Transverse colon (tissue), 4 donors: Measurements from ENCODE around the gene RPL5. TPM values are rescaled to one million over a fixed set of nuclear protein-coding genes. Genes with fewer than 3 reads are reported as not detected.
"Not testable (repeated sequence)": the region's sequence is repeated elsewhere in the genome, so short reads cannot be mapped to it uniquely, and the experiment has no call there.

Source experiments
- DNase-seq: peaks from one replicate; pipeline ENCODE4 v3.0.0-alpha.2; 2019
- H3K27ac ChIP-seq, 4 donors: fragments of 200-600 bp; sonication (generic); 2 replicates each; pipeline ENCODE4 v1.5.1; 2016 to 2018; ENCODE audit warnings: inconsistent platforms in 4 of 4
- H3K27me3 ChIP-seq: fragments of 200-600 bp; sonication (generic); 2 replicates; pipeline ENCODE4 v1.5.1; 2017; ENCODE audit warnings: inconsistent platforms
- H3K36me3 ChIP-seq, 4 donors: fragments of 200-600 bp; sonication (generic); 2 replicates each; pipeline ENCODE4 v1.5.1; 2017 to 2019; ENCODE audit warnings: inconsistent platforms in 4 of 4
- H3K4me1 ChIP-seq, 4 donors: fragments of 200-600 bp; sonication (generic); 2 replicates each; pipeline ENCODE4 v1.5.1; 2017 to 2020; ENCODE audit warnings: inconsistent platforms in 4 of 4
- H3K4me3 ChIP-seq, 4 donors: fragments of 200-600 bp; sonication (generic); 1 replicate in 1 of 4; 2 replicates in 3 of 4; pipeline versions ENCODE4 v1.5.1 to v1.6.1; 2017 to 2019; ENCODE audit warnings: inconsistent platforms in 4 of 4
- H3K9me3 ChIP-seq, 2 donors: fragments of 200-600 bp; sonication (generic); 2 replicates each; pipeline ENCODE4 v1.5.1; 2017 to 2019; ENCODE audit warnings: inconsistent platforms in 2 of 2
- EP300 ChIP-seq: sonication (generic); formaldehyde crosslinking; IDR thresholded peaks from one replicate; pipeline ENCODE4 v1.6.1; 2017; ENCODE audit warnings: antibody characterized with exemption, low read depth
- POLR2A ChIP-seq: fragments of 450-650 bp; IDR thresholded peaks from one replicate; pipeline ENCODE4 v1.6.1; 2016; ENCODE audit warnings: antibody characterized with exemption, mild to moderate bottlenecking, moderate library complexity
- POLR2AphosphoS5 ChIP-seq, 3 donors: sonication (generic); formaldehyde crosslinking; IDR thresholded peaks; one replicate each; pipeline ENCODE4 v1.6.1; 2016; ENCODE audit warnings: antibody characterized with exemption in 3 of 3
- WGBS, 2 donors: methylation state at CpG; one replicate each; pipeline ENCODE4 v1.1.5; 2018; ENCODE audit warnings: low coverage in 1 of 2; 5-methylcytosine and 5-hydroxymethylcytosine counted together
- in situ Hi-C, 4 donors: fragments of 200-750 bp; cut with MboI; loops; one replicate each; pipeline versions ENCODE4 v1.15.0 to v1.15.1; 2017; ENCODE audit warnings: low sequenced_read_pairs in 3 of 4, low pct_ligation_motif_present in 1 of 4, low pct_unique_long_range_greater_than_20kb in 1 of 4
- intact Hi-C: fragments of 100-400 bp; cut with DNase I; formaldehyde crosslinking; loops from one replicate; pipeline ENCODE4 v1.15.1; 2023; ENCODE audit warnings: low total_unique reads
- total RNA-seq, 4 donors: library from RNA; depleted of rRNA; stranded (reverse); fragments of >200 nt; gene quantifications; one replicate each; pipeline ENCODE4 v1.1.0, GENCODE V29; 2016
- TF ChIP-seq, protein P1 (sequence below), 5 experiments: fragments of 200-600 bp in 3 of 5; fragments of 450-650 bp in 2 of 5; sonication (generic) in 3 of 5; IDR thresholded peaks; 1 replicate in 2 of 5; 2 replicates in 3 of 5; pipeline ENCODE4 v1.5.1; 2016 to 2017; ENCODE audit warnings: antibody characterized with exemption in 5 of 5, inconsistent platforms in 3 of 5, mild to moderate bottlenecking in 2 of 5, moderate library complexity in 1 of 5

RPL5 gene
- 1,000 to 10,000 TPM in 3 of 4 donors, 100 to 1,000 TPM in 1; 360 to 1,369 (median 1,157) TPM for total RNA-seq

DNA sequence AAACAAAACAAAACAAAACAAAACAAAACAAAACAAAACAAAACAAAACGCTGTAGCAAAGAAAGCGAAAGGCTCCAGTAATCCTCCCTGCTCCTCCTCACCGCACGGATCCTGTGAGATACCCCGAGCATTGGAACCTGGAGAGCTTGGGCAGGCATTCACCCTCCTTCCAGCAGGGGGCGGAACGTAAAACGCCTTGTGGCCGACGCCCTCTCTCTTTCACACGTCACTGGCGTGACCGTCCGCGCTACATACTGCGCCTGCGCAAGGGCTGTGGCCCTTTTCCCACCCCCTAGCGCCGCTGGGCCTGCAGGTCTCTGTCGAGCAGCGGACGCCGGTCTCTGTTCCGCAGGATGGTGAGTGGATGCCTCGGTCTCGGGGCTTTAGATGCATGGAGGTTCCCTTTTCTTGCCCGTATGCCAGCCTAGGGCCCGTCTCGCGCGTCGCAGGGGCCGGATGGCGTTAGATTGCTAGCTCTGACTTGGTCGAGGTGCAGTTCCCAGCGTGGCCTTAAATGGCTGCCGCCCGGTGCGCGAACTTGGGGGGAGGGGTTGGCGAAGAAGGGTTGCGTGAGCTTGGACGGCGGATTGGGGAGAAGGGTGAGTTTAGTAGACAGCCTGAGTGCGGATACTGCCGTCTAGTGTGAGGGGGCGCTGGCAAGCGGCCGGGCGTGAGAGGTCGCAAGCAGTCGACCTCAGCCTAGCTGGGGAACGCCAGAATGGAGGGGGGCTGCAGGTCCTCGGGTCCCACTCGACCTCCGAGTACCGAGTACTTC lies at the start of gene RPL5:
RPL5 (plus strand) TSS at position 279 of the 775 bp plus-strand sequence; CDS start at position 354, 75 bp downstream.
- TF ChIP-seq EP300: no peak
- peak; percentile 97 for TF ChIP-seq POLR2A
- TF ChIP-seq, protein P1, sequence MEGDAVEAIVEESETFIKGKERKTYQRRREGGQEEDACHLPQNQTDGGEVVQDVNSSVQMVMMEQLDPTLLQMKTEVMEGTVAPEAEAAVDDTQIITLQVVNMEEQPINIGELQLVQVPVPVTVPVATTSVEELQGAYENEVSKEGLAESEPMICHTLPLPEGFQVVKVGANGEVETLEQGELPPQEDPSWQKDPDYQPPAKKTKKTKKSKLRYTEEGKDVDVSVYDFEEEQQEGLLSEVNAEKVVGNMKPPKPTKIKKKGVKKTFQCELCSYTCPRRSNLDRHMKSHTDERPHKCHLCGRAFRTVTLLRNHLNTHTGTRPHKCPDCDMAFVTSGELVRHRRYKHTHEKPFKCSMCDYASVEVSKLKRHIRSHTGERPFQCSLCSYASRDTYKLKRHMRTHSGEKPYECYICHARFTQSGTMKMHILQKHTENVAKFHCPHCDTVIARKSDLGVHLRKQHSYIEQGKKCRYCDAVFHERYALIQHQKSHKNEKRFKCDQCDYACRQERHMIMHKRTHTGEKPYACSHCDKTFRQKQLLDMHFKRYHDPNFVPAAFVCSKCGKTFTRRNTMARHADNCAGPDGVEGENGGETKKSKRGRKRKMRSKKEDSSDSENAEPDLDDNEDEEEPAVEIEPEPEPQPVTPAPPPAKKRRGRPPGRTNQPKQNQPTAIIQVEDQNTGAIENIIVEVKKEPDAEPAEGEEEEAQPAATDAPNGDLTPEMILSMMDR (IDR thresholded peaks at IDR 0.05): peak; percentile 89 to 100 (median 94)
- TF ChIP-seq POLR2AphosphoS5 (IDR thresholded peaks at IDR 0.05): peak; percentile 99
- Histone ChIP-seq H3K27ac (peak within 1 kb of the TSS; percentile 88 to 97 (median 94)), H3K4me1 (peaks cover 15 to 44% (median 29%) of the 10 kb centered on the region in 4 donors), H3K4me3 (peak within 1 kb of the TSS; percentile 58 to 95 (median 88)), H3K36me3 (peaks cover 0 to 12% (median 4%) of the 10 kb centered on the region in 4 donors), H3K9me3 (no peaks in the 10 kb centered on the region), H3K27me3 (no peaks in the 10 kb centered on the region)
- intact Hi-C loops (no loop called here), in situ Hi-C loops (no loop called here)
- DNase-seq: peak; percentile 98
- WGBS, 2 donors: 0% methylated on average over 10 to 57 of the region's 57 CpGs

DNA sequence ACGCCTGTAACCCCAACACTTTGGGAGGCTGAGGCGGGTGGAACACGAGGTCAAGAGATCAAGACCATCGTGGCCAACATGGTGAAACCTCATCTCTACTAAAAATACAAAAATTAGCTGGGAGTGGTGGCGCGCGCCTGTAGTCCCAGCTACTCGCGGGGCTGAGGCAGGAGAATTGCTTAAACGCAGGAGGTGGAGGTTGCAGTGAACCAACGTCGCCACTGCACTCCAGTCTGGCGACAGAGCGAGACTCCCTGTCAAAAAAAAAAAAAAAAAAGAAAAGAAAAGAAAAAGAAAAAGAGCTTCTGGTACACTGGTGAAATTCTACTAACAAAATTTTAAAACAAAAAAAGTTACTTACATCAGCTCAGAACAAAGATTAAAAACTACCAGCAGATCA lies 48.3 kb upstream of the RPL5 start:
- WGBS, 2 donors: 25 to 46% methylated on average over 11 to 13 of the region's 14 CpGs
- intact Hi-C loops, in situ Hi-C loops, H3K9me3 ChIP-seq, H3K27me3 ChIP-seq, H3K36me3 ChIP-seq: not testable (repeated sequence)
- peak; percentile 37 for DNase-seq
- H3K27ac ChIP-seq: peak overlapping the region; percentile 98 to 100 (median 100)
- peak overlapping the region in 3 of 4 donors; percentile 78 to 84 (median 82) for H3K4me3 ChIP-seq
- H3K4me1 ChIP-seq: peaks cover 3 to 29% (median 20%) of the 10 kb centered on the region in 4 donors
- TF ChIP-seq, protein P1 (IDR thresholded peaks at IDR 0.05): peak; percentile 18 to 40 (median 27)

DNA sequence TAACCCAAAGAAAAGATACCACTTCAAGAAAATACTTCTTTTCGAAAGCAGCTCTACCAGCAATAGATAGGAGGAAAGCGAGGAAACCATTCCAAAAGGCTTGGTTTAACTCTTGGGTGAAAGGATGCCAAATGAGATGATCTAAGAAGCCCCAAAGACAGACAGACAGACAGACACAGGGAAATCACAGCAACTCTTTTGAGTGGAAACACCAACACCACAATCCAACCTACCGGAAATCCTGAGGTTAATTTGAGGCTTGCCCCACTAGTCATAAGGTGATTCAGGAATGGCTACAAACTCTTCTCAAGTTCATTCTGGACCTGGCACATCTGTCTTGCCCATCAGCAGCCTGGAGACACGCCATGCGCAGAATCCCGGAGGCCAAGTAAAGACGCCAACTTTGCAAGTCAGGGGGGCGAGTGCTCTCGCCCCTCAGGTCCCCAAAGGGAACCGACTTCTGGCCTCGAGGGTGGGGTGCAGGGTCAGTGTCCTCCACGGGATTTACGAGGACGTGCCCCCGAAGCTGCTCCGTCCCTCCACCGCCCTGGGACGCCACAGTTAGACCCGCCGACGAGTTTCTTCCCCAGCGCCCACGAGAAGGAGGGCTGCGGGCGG lies 47.7 kb upstream of the RPL5 start:
- Histone ChIP-seq H3K4me1 (peaks cover 3 to 28% (median 20%) of the 10 kb centered on the region in 4 donors), H3K27ac (peak overlapping the region; percentile 98 to 100 (median 100)), H3K27me3 (no peaks in the 10 kb centered on the region), H3K9me3 (no peaks in the 10 kb centered on the region), H3K4me3 (peak overlapping the region; percentile 78 to 99 (median 83)), H3K36me3 (no peaks in the 10 kb centered on the region)
- in situ Hi-C loops (no loop called here), intact Hi-C loops (no loop called here)
- TF ChIP-seq, protein P1 (IDR thresholded peaks at IDR 0.05): no peak
- TF ChIP-seq POLR2AphosphoS5 (IDR thresholded peaks at IDR 0.05) (no peak), EP300 (no peak), POLR2A (no peak)
- WGBS, 2 donors: 2 to 6% methylated on average over 2 to 11 of the region's 25 CpGs
- peak; percentile 30 for DNase-seq

DNA sequence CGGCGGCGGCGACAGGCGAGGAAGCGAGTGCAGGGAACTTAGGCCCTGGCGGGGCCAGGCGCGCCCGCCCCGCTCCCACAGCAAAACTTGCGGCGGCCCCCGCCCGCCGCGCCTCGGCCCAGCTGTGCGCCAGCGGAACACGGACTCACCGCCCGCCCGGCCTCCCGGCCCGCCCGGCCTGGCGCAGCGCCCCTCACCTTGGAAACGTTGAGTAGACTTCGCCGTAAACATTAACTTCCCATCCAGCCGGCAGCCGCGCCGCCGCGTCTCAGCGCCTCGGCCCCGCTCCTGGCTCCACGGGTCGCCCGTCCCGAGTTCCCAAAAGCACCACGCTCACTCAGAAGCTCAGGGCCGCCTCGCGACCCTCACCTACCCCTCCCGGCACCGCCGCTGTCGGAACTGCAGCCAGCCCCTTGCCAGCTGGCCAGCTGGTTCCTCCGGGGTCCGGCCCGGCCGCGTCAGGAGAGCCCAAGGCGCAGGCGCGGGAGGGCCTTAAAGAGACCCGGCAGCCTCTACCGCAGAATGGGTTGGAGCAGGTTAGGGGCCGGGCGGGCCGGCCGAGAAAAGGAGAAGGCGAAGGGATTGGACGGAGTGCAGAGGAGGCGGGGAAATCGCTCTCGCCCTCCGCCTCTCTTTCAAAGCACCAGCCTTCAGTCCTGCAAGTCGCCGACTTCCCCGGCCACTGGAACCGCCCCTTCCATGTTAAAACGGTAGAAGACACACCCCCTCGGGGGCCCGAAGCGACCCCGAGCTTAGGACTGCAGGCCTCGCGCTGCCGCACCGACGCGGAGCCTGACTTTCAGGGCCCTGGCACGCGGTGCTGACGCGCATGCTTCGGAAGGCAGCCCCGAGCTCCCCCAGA lies 47.0 kb upstream of the RPL5 start, which contains the start of gene EVI5:
EVI5 (minus strand) TSS at position 470 of the 862 bp plus-strand sequence. CDS start 48,562 bp downstream, outside the sequence.
- peak; percentile 96 for DNase-seq
- Histone ChIP-seq H3K36me3 (no peaks in the 10 kb centered on the region), H3K4me3 (peak within 1 kb of the TSS; percentile 78 to 99 (median 83)), H3K27ac (peak within 1 kb of the TSS; percentile 98 to 100 (median 100)), H3K27me3 (no peaks in the 10 kb centered on the region), H3K4me1 (peaks cover 3 to 28% (median 20%) of the 10 kb centered on the region in 4 donors), H3K9me3 (no peaks in the 10 kb centered on the region)
- 0% methylated on average over 70 of the region's 94 CpGs; no CpG with 5 or more reads in 1 of the 2 donors for WGBS, 2 donors
- TF ChIP-seq POLR2A: peak; percentile 86
- TF ChIP-seq EP300: no peak
- peak; percentile 67 to 89 (median 87) for TF ChIP-seq POLR2AphosphoS5 (IDR thresholded peaks at IDR 0.05)
- TF ChIP-seq, protein P1 (IDR thresholded peaks at IDR 0.05): peak in 3 of 5 experiments; percentile 18 to 59 (median 36)
- in situ Hi-C loops: no loop called here
- intact Hi-C loops: no loop called here
